ENCODE measurements around the gene SPTBN4.
"Not testable (repeated sequence)": the region's sequence is repeated elsewhere in the genome, so short reads cannot be mapped to it uniquely, and the experiment has no call there.

- not testable (repeated sequence) for TF ChIP-seq TAF1 (IDR thresholded peaks at IDR 0.05; ENCODE audit: borderline replicate concordance, low read depth, low read length); POLR2A (IDR thresholded peaks at IDR 0.05; ENCODE audit: low read depth, low read length); POLR2AphosphoS5 (IDR thresholded peaks at IDR 0.05; ENCODE audit: low read depth, low read length)
Measured at GRCh38 chr19:40432760-40433159, 34.0 kb upstream of the SPTBN4 start.
